GM19455 (cell line): ENCODE results near the gene RNF157.

Experiments used
- ATAC-seq: cut with Tn5 transposase; IDR thresholded peaks from one replicate; pipeline ENCODE4 v1.9.1; 2021; ENCODE audit not compliant: unreplicated experiment

RNF157 gene

GRCh38 chr17:76131051-76131691, 109.1 kb downstream of the RNF157 start:
- no peak for ATAC-seq

- ATAC-seq = no peak
Measured at GRCh38 chr17:76130473-76130872, 109.8 kb downstream of the RNF157 start.

- no peak for ATAC-seq
Measured at GRCh38 chr17:76125922-76126321, 114.4 kb downstream of the RNF157 start.

GRCh38 chr17:76125391-76125675, 115.0 kb downstream of the RNF157 start:
- ATAC-seq = no peak

GRCh38 chr17:76124582-76125390, 115.5 kb downstream of the RNF157 start:
- ATAC-seq = no peak

- ATAC-seq = no peak
Measured at GRCh38 chr17:76123749-76124581, 116.3 kb downstream of the RNF157 start.

- ATAC-seq = no peak
Measured at GRCh38 chr17:76123191-76123499, 117.1 kb downstream of the RNF157 start.

- no peak for ATAC-seq
Measured at GRCh38 chr17:76122431-76123190, 117.7 kb downstream of the RNF157 start.

- no peak for ATAC-seq
Measured at GRCh38 chr17:76121932-76122430, 118.3 kb downstream of the RNF157 start.

GRCh38 chr17:76120658-76121008, 119.7 kb downstream of the RNF157 start:
- ATAC-seq = no peak

- no peak for ATAC-seq
Measured at GRCh38 chr17:76119409-76120371, 120.6 kb downstream of the RNF157 start.

- no peak for ATAC-seq
Measured at GRCh38 chr17:76115138-76115754, 125.0 kb downstream of the RNF157 start.

- no peak for ATAC-seq
Measured at GRCh38 chr17:76111956-76112355, 128.3 kb downstream of the RNF157 start.

- ATAC-seq = no peak
Measured at GRCh38 chr17:76107509-76107908, 132.8 kb downstream of the RNF157 start.

GRCh38 chr17:76106703-76107102, 133.6 kb downstream of the RNF157 start:
- no peak for ATAC-seq

- ATAC-seq = no peak
Measured at GRCh38 chr17:76104896-76105231, 135.4 kb downstream of the RNF157 start.

GRCh38 chr17:76104140-76104895, 136.0 kb downstream of the RNF157 start:
- no peak for ATAC-seq

GRCh38 chr17:76103274-76104139, 136.8 kb downstream of the RNF157 start, which contains the start of gene EXOC7:
TSS of gene EXOC7 (minus strand) at chr17:76103787. CDS start at chr17:76103692, 95 bp downstream.
- ATAC-seq = no peak
